B cell (primary cell): ENCODE results near the gene CDK5RAP3. TPM values are rescaled to one million over a fixed set of nuclear protein-coding genes. Genes with fewer than 3 reads are reported as not detected.

Experiments
- ATAC-seq: fragments of 200-7000 bp; cut with Tn5 transposase; one replicate; pipeline ENCODE4 v1.10.0; 2021; ENCODE audit warnings: low read depth, mild to moderate bottlenecking, moderate number of reproducible peaks, moderate library complexity
- CTCF ChIA-PET: fragments of 350-600 bp; sonication (Branson Sonifier 250); formaldehyde crosslinking; loops from one replicate; lab custom pipeline; 2021; ENCODE audit warnings: antibody characterized with exemption, inconsistent platforms; lab: Charles Lee
- POLR2A ChIA-PET: fragments of 350-600 bp; sonication (Branson Sonifier 250); formaldehyde crosslinking; loops from one replicate; lab custom pipeline; 2021; ENCODE audit warnings: antibody characterized with exemption; lab: Charles Lee
- DNase-seq: peaks from one replicate; pipeline ENCODE4 v3.0.0; 2013
- H2AFZ ChIP-seq: 2 replicates; pipeline ENCODE4 v1.6.1; 2012; ENCODE audit warnings: mild to moderate bottlenecking, low read depth, low read length; ENCODE audit not compliant: insufficient read depth, poor library complexity, severe bottlenecking
- H3K27ac ChIP-seq, 2 donors: 1 replicate in 1 of 2; 2 replicates in 1 of 2; pipeline ENCODE4 v1.5.1; 2012 to 2013; ENCODE audit warnings: low read length in 2 of 2, mild to moderate bottlenecking in 2 of 2, moderate library complexity in 1 of 2
- H3K27me3 ChIP-seq, 4 experiments: fragments of 200-600 bp in 1 of 4; sonication (generic) in 1 of 4; replicated peaks in 1 of 4; 1 replicate in 2 of 4; 2 replicates in 2 of 4; pipeline versions ENCODE4 v1.6.1 to v1.7.0; 2013 to 2016; ENCODE audit warnings: low read length in 3 of 4, mild to moderate bottlenecking in 2 of 4, mixed read lengths in 1 of 4, moderate library complexity in 1 of 4; ENCODE audit not compliant: insufficient read depth in 4 of 4, control insufficient read depth in 3 of 4; ENCODE audit errors: control extremely low read depth in 1 of 4
- H3K36me3 ChIP-seq, 2 experiments: replicated peaks in 1 of 2; 1 replicate in 1 of 2; 2 replicates in 1 of 2; pipeline versions ENCODE4 v1.6.1 to v1.7.1; 2013; ENCODE audit warnings: low read length in 1 of 2; ENCODE audit not compliant: insufficient read depth in 2 of 2, control insufficient read depth in 1 of 2; ENCODE audit errors: control extremely low read depth in 1 of 2, extremely low read depth in 1 of 2
- H3K4me1 ChIP-seq, 2 donors: fragments of 200-600 bp in 1 of 2; sonication (generic) in 1 of 2; 1 replicate in 1 of 2; 2 replicates in 1 of 2; pipeline versions ENCODE4 v1.5.1 to v1.6.1; 2013 to 2017; ENCODE audit warnings: low read length in 2 of 2; ENCODE audit not compliant: control insufficient read depth in 2 of 2, insufficient read depth in 2 of 2
- H3K4me2 ChIP-seq: replicated peaks from 2 replicates; pipeline ENCODE3; 2012; ENCODE audit warnings: mild to moderate bottlenecking, low read depth, low read length; ENCODE audit not compliant: poor library complexity, severe bottlenecking
- H3K4me3 ChIP-seq, 5 experiments: fragments of 200-600 bp in 1 of 5; sonication (generic) in 1 of 5; 1 replicate in 3 of 5; 2 replicates in 2 of 5; pipeline versions ENCODE4 v1.5.1 to v1.7.0; 2011 to 2016; ENCODE audit warnings: low read length in 4 of 5, mild to moderate bottlenecking in 4 of 5, low read depth in 2 of 5, control low read depth in 1 of 5, moderate library complexity in 1 of 5; ENCODE audit not compliant: insufficient read depth in 1 of 5; ENCODE audit errors: control extremely low read depth in 1 of 5, extremely low read depth in 1 of 5
- H3K79me2 ChIP-seq: fragments of 200-600 bp; sonication (generic); one replicate; pipeline ENCODE4 v1.6.0; 2016; ENCODE audit warnings: low read length; ENCODE audit not compliant: control insufficient read depth, insufficient read depth
- H3K9ac ChIP-seq: fragments of 200-600 bp; sonication (generic); 2 replicates; pipeline ENCODE4 v1.6.1; 2017; ENCODE audit warnings: mild to moderate bottlenecking, low read length, moderate library complexity
- H3K9me3 ChIP-seq, 3 donors: one replicate each; pipeline versions ENCODE4 v1.6.1 to v1.7.1; 2013; ENCODE audit warnings: low read length in 2 of 3; ENCODE audit not compliant: control insufficient read depth in 2 of 3, insufficient read depth in 1 of 3; ENCODE audit errors: control extremely low read depth in 1 of 3
- H4K20me1 ChIP-seq: 2 replicates; pipeline ENCODE4 v1.6.0; 2012; ENCODE audit warnings: mild to moderate bottlenecking, low read length; ENCODE audit not compliant: insufficient read depth, control insufficient read depth, poor library complexity, severe bottlenecking
- H3K27ac Mint-ChIP-seq: one replicate; pipeline ENCODE4 v1.8.0; 2021; ENCODE audit warnings: mixed read lengths
- H3K27me3 Mint-ChIP-seq: one replicate; pipeline ENCODE4 v1.8.0; 2021; ENCODE audit warnings: mixed read lengths
- H3K4me1 Mint-ChIP-seq: one replicate; pipeline ENCODE4 v1.8.0; 2021; ENCODE audit warnings: mixed read lengths
- H3K4me3 Mint-ChIP-seq: one replicate; pipeline ENCODE4 v1.8.0; 2021; ENCODE audit warnings: mixed read lengths
- H3K9me3 Mint-ChIP-seq: one replicate; pipeline ENCODE4 v1.8.0; 2022; ENCODE audit warnings: mixed read lengths; ENCODE audit not compliant: insufficient read depth
- EZH2 ChIP-seq: IDR thresholded peaks from 2 replicates; pipeline ENCODE4 v1.6.1; 2012; ENCODE audit warnings: borderline replicate concordance, low read depth, mild to moderate bottlenecking, moderate library complexity, low read length; ENCODE audit not compliant: insufficient read depth, poor library complexity, severe bottlenecking
- WGBS: methylation state at CpG from one replicate; pipeline ENCODE4 v1.1.5; 2013; ENCODE audit warnings: missing lambda C conversion rate; ENCODE audit not compliant: insufficient coverage; 5-methylcytosine and 5-hydroxymethylcytosine counted together
- intact Hi-C: fragments of 100-400 bp; cut with micrococcal nuclease; formaldehyde crosslinking; loops from one replicate; pipeline ENCODE4 v1.10.0; 2022
- polyA plus RNA-seq: library from polyadenylated mRNA; depleted of rRNA; stranded (reverse); fragments of >200 nt; gene quantifications from 2 replicates; pipeline ENCODE4 v1.2.3, GENCODE V29; 2012
- total RNA-seq, 2 donors: library from RNA; stranded (reverse); fragments of 120-200 nt in 1 of 2; gene quantifications; 1 replicate in 1 of 2; 2 replicates in 1 of 2; pipeline versions ENCODE4 v1.2.3 to v1.2.4, GENCODE V29; 2013 to 2022
- TF ChIP-seq, protein P1 (sequence below): fragments of 200-600 bp; IDR thresholded peaks from one replicate; pipeline ENCODE4 v1.8.0; 2022; ENCODE audit warnings: antibody characterized with exemption, mild to moderate bottlenecking

The CDK5RAP3 gene
- total and polyA plus RNA-seq, 2 donors (not counting 1 experiment from before 2014, with no cell fraction given), result 417 to 728 TPM

DNA sequence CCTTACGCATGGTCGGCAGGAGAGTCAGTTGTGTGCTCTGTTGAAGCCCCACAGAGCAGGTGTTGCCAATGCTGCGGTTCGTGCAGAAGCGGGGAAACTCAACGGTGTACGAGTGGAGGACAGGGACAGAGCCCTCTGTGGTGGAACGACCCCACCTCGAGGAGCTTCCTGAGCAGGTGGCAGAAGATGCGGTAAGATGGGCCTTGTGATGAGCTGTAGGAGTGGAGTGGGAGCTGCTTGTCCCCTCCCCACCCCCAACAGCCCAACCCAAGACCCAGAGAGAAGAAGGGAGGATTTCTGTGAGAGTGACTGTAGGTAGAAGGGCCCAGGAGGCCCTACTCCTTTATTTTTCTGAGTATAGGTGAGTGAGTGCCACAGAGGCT is 4.9 kb downstream of the CDK5RAP3 start:
- H3K27me3 Mint-ChIP-seq, result no peaks in the 10 kb centered on the region
- 96% methylated on average over 9 of the region's 10 CpGs for WGBS
- DNase-seq (no peak), ATAC-seq (no peak)
- Histone ChIP-seq H3K27ac (no peak overlapping the region), H3K36me3 (peaks cover 2 to 62% of the 10 kb centered on the region in 2 experiments), H3K4me3 (no peak overlapping the region), H2AFZ (no peak overlapping the region), H3K4me2 (no peak overlapping the region), H3K4me1 (peaks cover 12 to 20% of the 10 kb centered on the region in 2 donors), H3K79me2 (peaks cover 14% of the 10 kb centered on the region), H3K27me3 (no peaks in the 10 kb centered on the region), H4K20me1 (no peaks in the 10 kb centered on the region), H3K9me3 (no peaks in the 10 kb centered on the region), H3K9ac (no peak overlapping the region)
- CTCF ChIA-PET, result interaction anchor here (0.8 to 2.7 kb wide), 3 partner anchors 26 to 42 kb away, joined by 3 to 8 read pairs (median 8); no protein-coding TSS in a partner anchor
- TF ChIP-seq EZH2, result no peak
- TF ChIP-seq, protein P1, sequence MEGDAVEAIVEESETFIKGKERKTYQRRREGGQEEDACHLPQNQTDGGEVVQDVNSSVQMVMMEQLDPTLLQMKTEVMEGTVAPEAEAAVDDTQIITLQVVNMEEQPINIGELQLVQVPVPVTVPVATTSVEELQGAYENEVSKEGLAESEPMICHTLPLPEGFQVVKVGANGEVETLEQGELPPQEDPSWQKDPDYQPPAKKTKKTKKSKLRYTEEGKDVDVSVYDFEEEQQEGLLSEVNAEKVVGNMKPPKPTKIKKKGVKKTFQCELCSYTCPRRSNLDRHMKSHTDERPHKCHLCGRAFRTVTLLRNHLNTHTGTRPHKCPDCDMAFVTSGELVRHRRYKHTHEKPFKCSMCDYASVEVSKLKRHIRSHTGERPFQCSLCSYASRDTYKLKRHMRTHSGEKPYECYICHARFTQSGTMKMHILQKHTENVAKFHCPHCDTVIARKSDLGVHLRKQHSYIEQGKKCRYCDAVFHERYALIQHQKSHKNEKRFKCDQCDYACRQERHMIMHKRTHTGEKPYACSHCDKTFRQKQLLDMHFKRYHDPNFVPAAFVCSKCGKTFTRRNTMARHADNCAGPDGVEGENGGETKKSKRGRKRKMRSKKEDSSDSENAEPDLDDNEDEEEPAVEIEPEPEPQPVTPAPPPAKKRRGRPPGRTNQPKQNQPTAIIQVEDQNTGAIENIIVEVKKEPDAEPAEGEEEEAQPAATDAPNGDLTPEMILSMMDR, result no peak
- no peak overlapping the region for H3K27ac Mint-ChIP-seq
- H3K9me3 Mint-ChIP-seq, result no peaks in the 10 kb centered on the region
- intact Hi-C loops, result no loop called here
- H3K4me1 Mint-ChIP-seq, result peaks cover 17% of the 10 kb centered on the region
- no peak overlapping the region for H3K4me3 Mint-ChIP-seq
- POLR2A ChIA-PET, result no interaction called here

DNA sequence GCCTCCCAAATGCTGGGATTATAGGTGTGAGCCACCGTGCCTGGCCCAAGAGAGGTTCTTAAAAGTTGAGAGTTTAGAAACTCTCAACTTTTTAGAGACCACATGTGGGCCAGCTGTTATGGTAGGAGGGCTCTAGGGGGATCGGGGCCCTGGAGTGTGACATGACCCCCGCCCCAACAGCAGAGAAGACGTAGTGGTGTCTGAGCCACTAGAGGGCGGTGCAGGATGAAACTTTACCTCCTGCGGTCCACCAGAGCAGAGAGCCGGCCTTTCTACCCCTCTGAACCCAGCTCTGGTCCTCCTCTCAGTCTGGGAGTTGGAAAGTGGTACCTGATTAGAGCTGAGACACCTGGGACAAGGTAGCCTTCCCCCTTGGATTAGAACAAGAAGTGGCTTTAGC is 7.4 kb downstream of the CDK5RAP3 start:
- TF ChIP-seq, protein P1, result peak; percentile 77
- no peak for TF ChIP-seq EZH2
- peak; percentile 67 for DNase-seq
- Mint-ChIP-seq H3K27ac (no peak overlapping the region), H3K4me3 (no peak overlapping the region), H3K9me3 (no peaks in the 10 kb centered on the region), H3K4me1 (peaks cover 2% of the 10 kb centered on the region), H3K27me3 (no peaks in the 10 kb centered on the region)
- Histone ChIP-seq H3K9me3 (no peaks in the 10 kb centered on the region), H2AFZ (no peak overlapping the region), H3K79me2 (no peaks in the 10 kb centered on the region), H3K4me1 (no peaks in the 10 kb centered on the region), H3K27ac (no peak overlapping the region), H3K4me3 (no peak overlapping the region), H3K4me2 (no peak overlapping the region), H3K36me3 (peaks cover 2 to 86% of the 10 kb centered on the region in 2 experiments), H3K27me3 (no peaks in the 10 kb centered on the region), H3K9ac (no peak overlapping the region), H4K20me1 (no peaks in the 10 kb centered on the region)
- ATAC-seq, result peak; percentile 88
- WGBS, result 35% methylated on average over 2 of the region's 7 CpGs
- intact Hi-C loops, result loop anchor here (1.0 to 2.0 kb wide), 3 partner anchors 34 to 96 kb away; no protein-coding TSS in a partner anchor
- POLR2A ChIA-PET, result no interaction called here
- CTCF ChIA-PET, result interaction anchor here (0.6 to 3.2 kb wide), 27 partner anchors 9 to 157 kb away, joined by 3 to 20 read pairs (median 4); partner anchors contain the start of gene PNPO
